T-helper 2 cell treated with Interferon-gamma antibody and Interleukin-4, amounts not matched to agents 100 ng/mL and 5 ng/mL, for 36 hours (primary cell): ENCODE results near the gene IQSEC3. TPM values are rescaled to one million over a fixed set of nuclear protein-coding genes. Genes with fewer than 3 reads are reported as not detected.

Source experiments
- intact Hi-C: fragments of 100-400 bp; cut with micrococcal nuclease; formaldehyde crosslinking; loops from one replicate; pipeline ENCODE4 v1.15.1; 2023
- total RNA-seq: library from RNA; stranded (reverse); gene quantifications from 2 replicates; pipeline ENCODE4 v1.2.3, GENCODE V29; 2022

IQSEC3 gene
- total RNA-seq, 1 donor from 2014 or later, result 0.11 TPM

- intact Hi-C loops, result no loop called here
These were observed 129.4 kb downstream of the IQSEC3 start for GRCh38 chr12:195951-196350.

GRCh38 chr12:196436-196835 lies 129.9 kb downstream of the IQSEC3 start:
- intact Hi-C loops, result no loop called here

GRCh38 chr12:197347-197746 lies 130.8 kb downstream of the IQSEC3 start:
- intact Hi-C loops, result no loop called here

GRCh38 chr12:197911-198695 lies 131.5 kb downstream of the IQSEC3 start:
- intact Hi-C loops, result no loop called here

- intact Hi-C loops, result no loop called here
These were observed 132.1 kb downstream of the IQSEC3 start for GRCh38 chr12:198705-199104.

GRCh38 chr12:201361-201760 lies 134.8 kb downstream of the IQSEC3 start:
- intact Hi-C loops, result no loop called here

GRCh38 chr12:202081-202731 lies 135.6 kb downstream of the IQSEC3 start:
- intact Hi-C loops, result no loop called here

GRCh38 chr12:203074-203461 lies 136.5 kb downstream of the IQSEC3 start:
- intact Hi-C loops, result no loop called here

- intact Hi-C loops, result no loop called here
These were observed 137.1 kb downstream of the IQSEC3 start for GRCh38 chr12:203462-204260.

- intact Hi-C loops, result no loop called here
These were observed 137.7 kb downstream of the IQSEC3 start for GRCh38 chr12:204261-204678.

GRCh38 chr12:205026-205425 lies 138.5 kb downstream of the IQSEC3 start:
- intact Hi-C loops, result no loop called here

GRCh38 chr12:206746-207440 lies 140.3 kb downstream of the IQSEC3 start:
- intact Hi-C loops, result no loop called here

GRCh38 chr12:207804-208203 lies 141.2 kb downstream of the IQSEC3 start:
- intact Hi-C loops, result no loop called here

GRCh38 chr12:208813-209212 lies 142.2 kb downstream of the IQSEC3 start:
- intact Hi-C loops, result no loop called here

GRCh38 chr12:209246-209645 lies 142.7 kb downstream of the IQSEC3 start:
- intact Hi-C loops, result no loop called here

- intact Hi-C loops, result no loop called here
These were observed 143.3 kb downstream of the IQSEC3 start for GRCh38 chr12:209851-210250.

- intact Hi-C loops, result no loop called here
These were observed 143.9 kb downstream of the IQSEC3 start for GRCh38 chr12:210277-211141.

- intact Hi-C loops, result no loop called here
These were observed 144.5 kb downstream of the IQSEC3 start for GRCh38 chr12:211142-211465.

GRCh38 chr12:211639-212414 lies 145.3 kb downstream of the IQSEC3 start:
- intact Hi-C loops, result no loop called here

GRCh38 chr12:212415-212714 lies 145.8 kb downstream of the IQSEC3 start:
- intact Hi-C loops, result no loop called here
